ENCODE measurements around the gene MX2. TPM values are rescaled to one million over a fixed set of nuclear protein-coding genes. Genes with fewer than 3 reads are reported as not detected.

The MX2 gene
- total and polyA plus RNA-seq, 2 donors (not counting 1 experiment from before 2014, with no cell fraction given): 2.0 to 3.6 TPM

DNA sequence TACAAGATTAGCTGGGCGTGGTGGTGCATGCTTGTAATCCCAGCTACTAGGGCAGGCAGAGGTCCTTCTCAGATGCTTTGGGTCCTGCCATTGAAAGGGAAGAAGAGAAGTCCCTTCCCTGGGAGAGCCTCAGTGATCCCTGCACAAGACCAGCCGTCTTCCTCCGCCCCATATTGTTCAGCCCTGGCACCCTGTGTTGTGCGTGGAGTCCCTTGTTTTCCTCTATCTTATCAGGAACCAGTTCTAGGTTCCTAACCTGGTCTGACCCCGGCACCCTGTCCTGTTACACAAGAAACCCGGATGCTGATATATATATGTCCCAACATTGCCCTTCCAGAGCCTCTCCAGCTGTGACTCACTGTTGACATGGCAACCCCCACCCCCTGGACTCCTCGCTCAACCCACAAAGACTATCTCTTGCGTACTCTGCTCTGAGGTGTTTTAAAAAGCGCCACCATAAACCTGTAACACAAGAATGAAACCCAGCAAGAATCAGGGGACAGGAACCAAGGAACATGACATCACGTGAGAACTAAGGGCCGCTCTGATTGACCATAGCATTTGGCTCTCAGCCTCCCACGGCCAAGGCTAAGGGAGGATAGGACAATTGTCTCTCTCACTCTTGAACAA lies 4.8 kb downstream of the MX2 start:
- peak; percentile 68 to 80 for DNase-seq (ENCODE audit: low read depth in 2 of 2)
- H3K4me1 ChIP-seq (ENCODE audit: control insufficient read depth, extremely low read depth, insufficient read depth, low read length): no peaks in the 10 kb centered on the region
- no peaks in the 10 kb centered on the region for H3K36me3 ChIP-seq (ENCODE audit: control insufficient read depth, insufficient read depth, low read length)
- H3K4me3 ChIP-seq (replicated peaks in 1 of 4; ENCODE audit: control extremely low read depth in 1 of 4, insufficient read depth in 1 of 4, low read depth in 3 of 4, low read length in 4 of 4): no peak overlapping the region
- H3K4me2 ChIP-seq (ENCODE audit: extremely low read depth, insufficient read depth, low read length): no peak overlapping the region
- no peaks in the 10 kb centered on the region for H3K9me3 ChIP-seq (ENCODE audit: control insufficient read depth, insufficient read depth, low read depth, low read length)
- TF ChIP-seq, protein P1, sequence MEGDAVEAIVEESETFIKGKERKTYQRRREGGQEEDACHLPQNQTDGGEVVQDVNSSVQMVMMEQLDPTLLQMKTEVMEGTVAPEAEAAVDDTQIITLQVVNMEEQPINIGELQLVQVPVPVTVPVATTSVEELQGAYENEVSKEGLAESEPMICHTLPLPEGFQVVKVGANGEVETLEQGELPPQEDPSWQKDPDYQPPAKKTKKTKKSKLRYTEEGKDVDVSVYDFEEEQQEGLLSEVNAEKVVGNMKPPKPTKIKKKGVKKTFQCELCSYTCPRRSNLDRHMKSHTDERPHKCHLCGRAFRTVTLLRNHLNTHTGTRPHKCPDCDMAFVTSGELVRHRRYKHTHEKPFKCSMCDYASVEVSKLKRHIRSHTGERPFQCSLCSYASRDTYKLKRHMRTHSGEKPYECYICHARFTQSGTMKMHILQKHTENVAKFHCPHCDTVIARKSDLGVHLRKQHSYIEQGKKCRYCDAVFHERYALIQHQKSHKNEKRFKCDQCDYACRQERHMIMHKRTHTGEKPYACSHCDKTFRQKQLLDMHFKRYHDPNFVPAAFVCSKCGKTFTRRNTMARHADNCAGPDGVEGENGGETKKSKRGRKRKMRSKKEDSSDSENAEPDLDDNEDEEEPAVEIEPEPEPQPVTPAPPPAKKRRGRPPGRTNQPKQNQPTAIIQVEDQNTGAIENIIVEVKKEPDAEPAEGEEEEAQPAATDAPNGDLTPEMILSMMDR (conservative IDR thresholded peaks at IDR 0.05 in 1 of 2, IDR thresholded peaks at IDR 0.05 in 1 of 2; ENCODE audit: low read depth in 1 of 2, low read length in 2 of 2): no peak
- TF ChIP-seq EZH2 (IDR thresholded peaks at IDR 0.05; ENCODE audit: low read length, missing control alignments): no peak
- no peaks in the 10 kb centered on the region for H3K79me2 ChIP-seq (ENCODE audit: control insufficient read depth, insufficient read depth, low read length)
- H3K27me3 ChIP-seq (ENCODE audit: control insufficient read depth, insufficient read depth, low read length): no peaks in the 10 kb centered on the region
- no peak overlapping the region for H3K27ac ChIP-seq (ENCODE audit: insufficient read depth, low read length)
- no peak overlapping the region for H3K9ac ChIP-seq (ENCODE audit: insufficient read depth, low read length)
- no peaks in the 10 kb centered on the region for H4K20me1 ChIP-seq (ENCODE audit: control insufficient read depth, extremely low read depth, insufficient read depth, low read length)
- H2AFZ ChIP-seq (ENCODE audit: low read length): no peak overlapping the region

DNA sequence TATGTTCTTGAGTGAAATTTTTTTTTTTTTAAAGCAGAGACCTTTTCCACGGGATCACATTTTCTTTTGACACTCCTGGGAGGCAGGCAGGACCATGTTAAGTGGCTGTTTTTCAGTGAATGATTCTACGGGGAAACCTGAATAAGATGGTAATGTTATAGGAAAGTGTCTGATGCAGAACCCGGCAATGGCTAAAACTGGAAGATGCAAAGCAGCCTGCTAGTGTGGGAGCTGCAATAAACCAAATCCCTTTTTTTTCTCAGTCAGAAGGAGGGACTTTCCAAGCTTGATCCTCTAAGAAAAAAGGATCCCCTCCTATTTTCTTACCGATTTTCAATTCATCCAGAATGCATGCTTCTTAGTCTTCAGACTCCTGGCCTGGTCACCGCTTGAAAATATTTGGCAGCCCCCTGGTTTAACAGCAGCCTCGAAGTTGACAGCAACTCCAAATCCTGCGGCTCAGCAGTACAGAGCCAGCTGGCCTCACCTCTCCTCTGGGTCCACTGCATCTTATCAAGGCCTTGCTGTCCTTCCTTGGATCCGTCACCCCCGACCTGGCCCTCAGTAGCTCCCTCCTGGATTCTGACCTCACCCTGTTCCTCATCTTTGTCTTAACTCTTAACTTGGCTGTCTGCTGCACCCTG lies 5.6 kb downstream of the MX2 start:
- Histone ChIP-seq H3K9ac (ENCODE audit: insufficient read depth, low read length) (no peak overlapping the region), H3K4me3 (replicated peaks in 1 of 4; ENCODE audit: control extremely low read depth in 1 of 4, insufficient read depth in 1 of 4, low read depth in 3 of 4, low read length in 4 of 4) (no peak overlapping the region), H2AFZ (ENCODE audit: low read length) (no peak overlapping the region), H3K4me2 (ENCODE audit: extremely low read depth, insufficient read depth, low read length) (no peak overlapping the region), H3K4me1 (ENCODE audit: control insufficient read depth, extremely low read depth, insufficient read depth, low read length) (no peaks in the 10 kb centered on the region), H3K36me3 (ENCODE audit: control insufficient read depth, insufficient read depth, low read length) (no peaks in the 10 kb centered on the region), H3K9me3 (ENCODE audit: control insufficient read depth, insufficient read depth, low read depth, low read length) (no peaks in the 10 kb centered on the region), H3K27ac (ENCODE audit: insufficient read depth, low read length) (no peak overlapping the region), H3K27me3 (ENCODE audit: control insufficient read depth, insufficient read depth, low read length) (no peaks in the 10 kb centered on the region), H4K20me1 (ENCODE audit: control insufficient read depth, extremely low read depth, insufficient read depth, low read length) (no peaks in the 10 kb centered on the region), H3K79me2 (ENCODE audit: control insufficient read depth, insufficient read depth, low read length) (no peaks in the 10 kb centered on the region)
- no peak for DNase-seq (ENCODE audit: low read depth in 2 of 2)
- TF ChIP-seq, protein P1 (conservative IDR thresholded peaks at IDR 0.05 in 1 of 2, IDR thresholded peaks at IDR 0.05 in 1 of 2; ENCODE audit: low read depth in 1 of 2, low read length in 2 of 2): no peak
- no peak for TF ChIP-seq EZH2 (IDR thresholded peaks at IDR 0.05; ENCODE audit: low read length, missing control alignments)

DNA sequence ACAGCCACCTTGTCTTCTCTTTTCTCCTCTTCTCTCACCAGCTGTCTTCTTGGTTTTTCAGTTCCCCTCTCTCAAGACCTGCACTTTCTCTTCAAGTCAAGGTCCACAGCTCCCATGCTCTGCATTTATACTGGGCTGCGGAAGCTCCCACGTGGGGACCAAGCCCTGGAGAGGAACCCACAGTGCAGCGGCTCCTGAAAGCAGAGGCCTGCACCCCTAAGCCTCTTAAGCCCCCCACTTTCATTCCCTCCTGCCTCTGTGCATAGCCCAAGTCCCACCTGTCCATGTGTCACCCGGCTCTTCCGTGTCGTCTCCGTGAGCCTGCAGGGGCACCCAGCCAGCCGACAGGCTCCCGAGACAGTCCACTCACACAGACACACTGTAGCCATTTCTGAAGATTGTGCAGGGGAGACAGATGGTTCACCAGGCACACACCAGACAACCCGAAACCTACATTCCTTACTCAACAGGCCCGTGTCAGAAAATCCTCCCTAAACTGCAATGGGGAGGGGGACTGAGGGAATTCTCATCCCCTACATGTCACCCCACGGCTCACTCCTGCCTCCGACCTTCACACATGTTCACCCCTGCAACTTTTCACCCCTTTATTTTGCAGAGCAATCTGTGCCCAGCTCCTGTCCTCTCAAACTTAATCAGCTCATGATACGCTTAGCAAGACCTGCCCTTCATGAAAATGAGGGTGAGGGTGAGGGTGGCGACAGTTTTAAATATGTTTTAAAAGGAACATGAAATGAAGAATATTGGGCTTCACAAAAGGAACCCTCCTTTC lies 6.3 kb downstream of the MX2 start:
- H4K20me1 ChIP-seq (ENCODE audit: control insufficient read depth, extremely low read depth, insufficient read depth, low read length): no peaks in the 10 kb centered on the region
- no peaks in the 10 kb centered on the region for H3K9me3 ChIP-seq (ENCODE audit: control insufficient read depth, insufficient read depth, low read depth, low read length)
- H2AFZ ChIP-seq (ENCODE audit: low read length): no peak overlapping the region
- no peak overlapping the region for H3K4me2 ChIP-seq (ENCODE audit: extremely low read depth, insufficient read depth, low read length)
- no peak for DNase-seq (ENCODE audit: low read depth in 2 of 2)
- TF ChIP-seq, protein P1 (conservative IDR thresholded peaks at IDR 0.05 in 1 of 2, IDR thresholded peaks at IDR 0.05 in 1 of 2; ENCODE audit: low read depth in 1 of 2, low read length in 2 of 2): no peak
- no peak for TF ChIP-seq EZH2 (IDR thresholded peaks at IDR 0.05; ENCODE audit: low read length, missing control alignments)
- no peak overlapping the region for H3K4me3 ChIP-seq (replicated peaks in 1 of 4; ENCODE audit: control extremely low read depth in 1 of 4, insufficient read depth in 1 of 4, low read depth in 3 of 4, low read length in 4 of 4)
- no peak overlapping the region for H3K27ac ChIP-seq (ENCODE audit: insufficient read depth, low read length)
- no peaks in the 10 kb centered on the region for H3K27me3 ChIP-seq (ENCODE audit: control insufficient read depth, insufficient read depth, low read length)
- no peaks in the 10 kb centered on the region for H3K79me2 ChIP-seq (ENCODE audit: control insufficient read depth, insufficient read depth, low read length)
- no peak overlapping the region for H3K9ac ChIP-seq (ENCODE audit: insufficient read depth, low read length)
- no peaks in the 10 kb centered on the region for H3K36me3 ChIP-seq (ENCODE audit: control insufficient read depth, insufficient read depth, low read length)
- H3K4me1 ChIP-seq (ENCODE audit: control insufficient read depth, extremely low read depth, insufficient read depth, low read length): no peaks in the 10 kb centered on the region

Data from fibroblast of lung (primary cell).